Neuronal stem cell (in vitro differentiated cells): Measurements from ENCODE around the gene CA12.
A peak's percentile ranks its signal among the peaks of the same experiment; 100 is the strongest.

Source experiments
- DNase-seq: peaks from one replicate; pipeline ENCODE4 v3.0.0-alpha.2; 2013; ENCODE audit warnings: low spot score
- H2AFZ ChIP-seq: one replicate; pipeline ENCODE4 v1.6.1; 2013; ENCODE audit warnings: mild to moderate bottlenecking, low read length, inconsistent platforms
- H2AK5ac ChIP-seq: 2 replicates; pipeline ENCODE4 v1.6.1; 2013; ENCODE audit warnings: low read depth, mild to moderate bottlenecking, inconsistent platforms, low read length, moderate library complexity, mixed read lengths
- H2BK120ac ChIP-seq: 2 replicates; pipeline ENCODE4 v1.6.1; 2013; ENCODE audit warnings: low read depth, mild to moderate bottlenecking, inconsistent platforms, low read length, moderate library complexity, mixed read lengths
- H2BK12ac ChIP-seq: one replicate; pipeline ENCODE4 v1.6.1; 2013; ENCODE audit warnings: low read length, inconsistent platforms
- H2BK15ac ChIP-seq: 2 replicates; pipeline ENCODE4 v1.6.1; 2013; ENCODE audit warnings: mild to moderate bottlenecking, low read length, inconsistent platforms, mixed read lengths
- H2BK5ac ChIP-seq: one replicate; pipeline ENCODE4 v1.6.1; 2013; ENCODE audit warnings: inconsistent platforms, mild to moderate bottlenecking, low read length, moderate library complexity
- H3K14ac ChIP-seq: one replicate; pipeline ENCODE4 v1.6.1; 2013; ENCODE audit warnings: low read length, inconsistent platforms
- H3K18ac ChIP-seq: 2 replicates; pipeline ENCODE4 v1.6.1; 2013; ENCODE audit warnings: low read length, inconsistent platforms
- H3K23ac ChIP-seq: 2 replicates; pipeline ENCODE4 v1.6.1; 2013; ENCODE audit warnings: low read depth, mild to moderate bottlenecking, mixed read lengths, low read length, inconsistent platforms; ENCODE audit not compliant: poor library complexity
- H3K27ac ChIP-seq: replicated peaks from 3 replicates; pipeline ENCODE4 v1.5.1; 2013; ENCODE audit warnings: low read length, inconsistent platforms
- H3K27me3 ChIP-seq, 3 experiments: 2 replicates each; pipeline ENCODE4 v1.6.1; 2013; ENCODE audit warnings: low read length in 3 of 3, mild to moderate bottlenecking in 2 of 3, inconsistent platforms in 1 of 3, low read depth in 1 of 3, mixed read lengths in 1 of 3, moderate library complexity in 1 of 3; ENCODE audit not compliant: control insufficient read depth in 3 of 3, insufficient read depth in 3 of 3
- H3K36me3 ChIP-seq, 2 donors: replicated peaks in 1 of 2; 2 replicates each; pipeline ENCODE4 v1.6.1; 2013; ENCODE audit warnings: low read length in 2 of 2; ENCODE audit not compliant: control insufficient read depth in 2 of 2, insufficient read depth in 2 of 2
- H3K4ac ChIP-seq: 2 replicates; pipeline ENCODE4 v1.6.1; 2013; ENCODE audit warnings: inconsistent platforms, mild to moderate bottlenecking, low read length, moderate library complexity
- H3K4me1 ChIP-seq, 2 donors: 1 replicate in 1 of 2; 2 replicates in 1 of 2; pipeline ENCODE4 v1.6.1; 2013; ENCODE audit warnings: low read length in 2 of 2, low read depth in 1 of 2; ENCODE audit not compliant: control insufficient read depth in 2 of 2, insufficient read depth in 1 of 2
- H3K4me2 ChIP-seq: one replicate; pipeline ENCODE4 v1.6.1; 2013; ENCODE audit warnings: mild to moderate bottlenecking, low read length, inconsistent platforms; ENCODE audit not compliant: insufficient read depth, poor library complexity, severe bottlenecking
- H3K4me3 ChIP-seq, 2 donors: 2 replicates each; pipeline ENCODE4 v1.5.1; 2013; ENCODE audit warnings: low read length in 2 of 2, mild to moderate bottlenecking in 2 of 2, inconsistent platforms in 1 of 2, moderate library complexity in 1 of 2
- H3K79me1 ChIP-seq: one replicate; pipeline ENCODE4 v1.6.1; 2013; ENCODE audit warnings: low read depth, mild to moderate bottlenecking, inconsistent platforms, low read length, moderate library complexity
- H3K9ac ChIP-seq: one replicate; pipeline ENCODE4 v1.6.1; 2013; ENCODE audit warnings: mild to moderate bottlenecking, low read depth, low read length, inconsistent platforms; ENCODE audit not compliant: poor library complexity
- H3K9me3 ChIP-seq, 2 donors: replicated peaks in 1 of 2; 2 replicates each; pipeline versions ENCODE3 to v1.6.1; 2013; ENCODE audit warnings: low read length in 2 of 2, mild to moderate bottlenecking in 2 of 2, inconsistent platforms in 1 of 2, low read depth in 1 of 2, mixed read lengths in 1 of 2, moderate library complexity in 1 of 2; ENCODE audit not compliant: control insufficient read depth in 2 of 2, insufficient read depth in 1 of 2
- H4K8ac ChIP-seq: one replicate; pipeline ENCODE4 v1.6.1; 2013; ENCODE audit warnings: low read depth, mild to moderate bottlenecking, inconsistent platforms, low read length, moderate library complexity
- H4K91ac ChIP-seq: one replicate; pipeline ENCODE4 v1.6.1; 2013; ENCODE audit warnings: low read length, low read depth, mild to moderate bottlenecking, inconsistent platforms; ENCODE audit not compliant: poor library complexity
- WGBS, 2 donors: extraction: QIAGEN DNeasy Blood & Tissue Kit; methylation state at CpG; one replicate each; pipeline ENCODE4 v1.1.7; 2013; ENCODE audit warnings: missing lambda C conversion rate in 2 of 2, mixed read lengths in 1 of 2; ENCODE audit not compliant: insufficient read length in 2 of 2, insufficient replicate concordance in 1 of 2; ENCODE audit errors: extremely low coverage in 2 of 2; 5-methylcytosine and 5-hydroxymethylcytosine counted together

The CA12 gene

DNA sequence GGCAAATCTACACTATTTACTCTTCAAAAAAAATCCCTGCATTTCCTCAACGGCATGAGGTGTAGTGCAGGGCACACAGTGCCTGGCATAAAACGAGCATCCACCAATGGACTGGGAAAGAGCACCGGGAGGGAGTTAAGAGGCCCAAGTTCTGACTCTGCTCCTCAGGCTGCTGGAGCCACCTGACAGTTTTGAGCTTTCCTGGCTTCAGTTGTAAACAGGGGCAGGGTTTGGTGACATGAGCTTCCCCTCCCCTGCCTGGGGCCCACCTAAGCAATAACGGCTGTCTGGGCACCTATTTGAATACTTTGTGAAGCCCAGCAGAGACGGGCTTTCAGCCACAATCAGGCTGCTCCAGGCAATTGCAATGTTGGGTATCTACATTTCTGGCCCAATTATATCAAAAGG, 16.4 kb downstream of the CA12 start:
- H3K27ac ChIP-seq, result no peak overlapping the region
- no peaks in the 10 kb centered on the region for H3K79me1 ChIP-seq
- H3K14ac ChIP-seq, result no peak overlapping the region
- no peak overlapping the region for H2BK120ac ChIP-seq
- H2BK5ac ChIP-seq, result no peak overlapping the region
- H2AFZ ChIP-seq, result no peak overlapping the region
- no peak overlapping the region for H3K18ac ChIP-seq
- H3K4me2 ChIP-seq, result no peak overlapping the region
- H3K4me3 ChIP-seq, result no peak overlapping the region
- H3K9me3 ChIP-seq, result no peaks in the 10 kb centered on the region
- no peak overlapping the region for H2AK5ac ChIP-seq
- no peaks in the 10 kb centered on the region for H3K36me3 ChIP-seq
- WGBS, 2 donors, result no CpG with 5 or more reads among the region's 5 CpGs
- H4K8ac ChIP-seq, result no peak overlapping the region
- H3K4ac ChIP-seq, result no peak overlapping the region
- H2BK15ac ChIP-seq, result no peak overlapping the region
- no peak overlapping the region for H3K9ac ChIP-seq
- H4K91ac ChIP-seq, result no peak overlapping the region
- no peak for DNase-seq
- no peak overlapping the region for H3K23ac ChIP-seq
- no peak overlapping the region for H2BK12ac ChIP-seq
- H3K27me3 ChIP-seq, result peaks cover 0 to 10% (median 0%) of the 10 kb centered on the region in 3 experiments
- peaks cover 0 to 13% of the 10 kb centered on the region in 2 donors for H3K4me1 ChIP-seq

DNA sequence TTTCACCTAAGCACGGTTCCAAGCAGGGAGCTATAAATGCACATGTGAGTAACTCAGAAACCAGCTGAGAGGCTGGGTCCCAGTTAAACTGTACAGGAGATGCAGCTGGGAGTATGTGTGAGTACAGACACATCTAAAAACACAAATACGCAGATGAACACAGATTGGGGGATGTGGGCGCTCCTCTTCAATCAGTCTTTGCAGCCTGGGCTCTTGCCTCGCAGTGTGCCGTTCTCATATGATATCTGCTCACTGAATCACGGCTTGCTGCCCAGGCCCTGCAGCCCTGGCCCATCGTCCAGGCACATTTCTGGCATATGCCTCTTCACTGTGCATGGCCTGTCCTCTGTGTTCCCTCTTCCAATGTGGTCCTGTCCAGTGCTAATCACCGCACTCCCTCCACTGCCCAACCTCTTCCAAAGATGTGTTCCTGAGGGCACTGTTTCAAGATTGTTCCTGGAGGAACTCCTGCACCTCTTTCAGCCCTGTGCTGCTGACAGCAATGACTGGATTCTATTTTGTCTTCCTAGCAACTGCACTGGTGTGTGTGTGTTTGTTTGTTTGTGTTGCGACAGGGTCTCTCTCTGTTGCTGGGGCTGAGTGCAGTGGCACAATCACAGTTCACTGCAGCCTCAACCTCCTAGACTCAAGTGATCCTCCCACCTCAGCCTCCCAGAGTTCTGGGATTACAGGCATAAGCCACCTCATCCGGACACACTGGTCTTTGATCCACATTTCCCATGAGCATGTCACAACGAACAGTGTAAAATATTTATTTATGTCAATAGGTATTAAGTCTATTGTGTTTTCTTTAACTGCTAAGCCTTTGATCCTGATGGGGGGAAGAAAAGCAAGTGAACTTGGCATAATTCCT, 17.0 kb downstream of the CA12 start:
- Histone ChIP-seq H4K8ac (no peak overlapping the region), H3K27ac (no peak overlapping the region), H3K4me2 (no peak overlapping the region), H3K14ac (peak overlapping the region; percentile 25), H3K9ac (no peak overlapping the region), H3K18ac (peak overlapping the region; percentile 73), H3K27me3 (peaks cover 0 to 15% (median 0%) of the 10 kb centered on the region in 3 experiments), H2BK12ac (no peak overlapping the region), H2BK120ac (no peak overlapping the region), H3K23ac (peak overlapping the region; percentile 44), H4K91ac (no peak overlapping the region), H2AFZ (no peak overlapping the region), H3K9me3 (peaks cover 0 to 2% of the 10 kb centered on the region in 2 donors), H3K4me1 (peaks cover 0 to 13% of the 10 kb centered on the region in 2 donors), H3K4me3 (no peak overlapping the region), H3K36me3 (no peaks in the 10 kb centered on the region), H2BK5ac (no peak overlapping the region), H2BK15ac (no peak overlapping the region), H3K79me1 (no peaks in the 10 kb centered on the region), H3K4ac (no peak overlapping the region), H2AK5ac (no peak overlapping the region)
- DNase-seq, result no peak
- no CpG with 5 or more reads among the region's 11 CpGs for WGBS, 2 donors

DNA sequence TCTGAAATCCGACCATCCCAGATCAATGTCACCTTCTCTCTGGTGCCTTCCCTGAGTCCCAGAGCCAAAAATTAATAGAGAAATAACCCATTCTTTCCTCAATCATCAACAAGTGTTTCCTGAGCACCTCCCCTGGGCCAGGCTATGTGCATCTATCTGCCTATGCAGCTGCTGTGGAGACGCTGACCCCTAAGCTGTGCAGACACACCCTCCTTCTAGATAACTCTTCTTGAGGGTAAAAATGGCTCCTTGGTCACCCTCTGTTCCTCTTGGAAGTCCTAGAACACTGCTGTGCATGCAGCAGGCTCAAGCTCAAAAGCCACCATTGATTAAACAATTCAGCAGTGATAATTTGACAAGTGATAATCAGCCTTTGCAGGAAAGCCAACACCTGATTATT, 18.4 kb downstream of the CA12 start:
- H4K8ac ChIP-seq, result no peak overlapping the region
- H2BK120ac ChIP-seq, result no peak overlapping the region
- H3K4ac ChIP-seq, result no peak overlapping the region
- H3K27ac ChIP-seq, result no peak overlapping the region
- H3K27me3 ChIP-seq, result peaks cover 0 to 29% (median 0%) of the 10 kb centered on the region in 3 experiments
- H3K14ac ChIP-seq, result no peak overlapping the region
- H2BK12ac ChIP-seq, result no peak overlapping the region
- no peak for DNase-seq
- no peaks in the 10 kb centered on the region for H3K36me3 ChIP-seq
- no peak overlapping the region for H3K4me3 ChIP-seq
- H3K4me1 ChIP-seq, result peaks cover 0 to 15% of the 10 kb centered on the region in 2 donors
- no peak overlapping the region for H3K23ac ChIP-seq
- no peak overlapping the region for H3K9ac ChIP-seq
- H2BK15ac ChIP-seq, result no peak overlapping the region
- H2AK5ac ChIP-seq, result no peak overlapping the region
- no peak overlapping the region for H3K4me2 ChIP-seq
- no peak overlapping the region for H4K91ac ChIP-seq
- no peaks in the 10 kb centered on the region for H3K79me1 ChIP-seq
- peaks cover 0 to 2% of the 10 kb centered on the region in 2 donors for H3K9me3 ChIP-seq
- no peak overlapping the region for H2BK5ac ChIP-seq
- no peak overlapping the region for H3K18ac ChIP-seq
- no CpG with 5 or more reads among the region's 2 CpGs for WGBS, 2 donors
- no peak overlapping the region for H2AFZ ChIP-seq

DNA sequence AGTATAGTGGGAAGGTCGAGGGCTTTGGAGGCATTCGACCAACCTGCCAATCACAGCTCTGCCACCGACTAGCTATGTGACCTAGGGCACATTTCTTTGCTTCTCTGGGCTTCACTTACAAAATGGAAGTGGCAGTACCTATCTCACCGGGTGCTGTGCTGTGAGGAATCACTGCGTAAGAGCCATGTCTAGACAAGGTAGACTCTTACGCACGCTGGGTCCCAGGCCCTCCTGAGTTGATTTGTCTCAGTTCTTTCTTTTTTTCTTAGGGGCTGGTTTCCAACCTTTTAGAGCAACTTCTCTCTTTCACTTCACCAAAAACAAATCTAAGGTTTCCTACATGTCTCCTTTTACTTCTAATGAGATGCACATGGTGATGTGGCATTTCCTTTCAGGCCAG, 18.8 kb downstream of the CA12 start:
- Histone ChIP-seq H3K4me3 (no peak overlapping the region), H2BK15ac (no peak overlapping the region), H3K9ac (no peak overlapping the region), H3K4ac (no peak overlapping the region), H2BK12ac (no peak overlapping the region), H2AK5ac (no peak overlapping the region), H3K79me1 (no peaks in the 10 kb centered on the region), H3K9me3 (peaks cover 0 to 2% of the 10 kb centered on the region in 2 donors), H3K27ac (no peak overlapping the region), H3K4me2 (no peak overlapping the region), H3K36me3 (no peaks in the 10 kb centered on the region), H2BK5ac (no peak overlapping the region), H4K8ac (no peak overlapping the region), H3K4me1 (peaks cover 0 to 15% of the 10 kb centered on the region in 2 donors), H2AFZ (no peak overlapping the region), H4K91ac (no peak overlapping the region), H2BK120ac (no peak overlapping the region), H3K23ac (no peak overlapping the region), H3K18ac (no peak overlapping the region), H3K14ac (no peak overlapping the region), H3K27me3 (peaks cover 0 to 30% (median 0%) of the 10 kb centered on the region in 3 experiments)
- no CpG with 5 or more reads among the region's 7 CpGs for WGBS, 2 donors
- DNase-seq, result no peak
